ENCODE measurements around the gene SHC4. TPM values are rescaled to one million over a fixed set of nuclear protein-coding genes. Genes with fewer than 3 reads are reported as not detected.

The SHC4 gene
- total RNA-seq, 1 donor from 2014 or later, result 2.2 TPM

DNA sequence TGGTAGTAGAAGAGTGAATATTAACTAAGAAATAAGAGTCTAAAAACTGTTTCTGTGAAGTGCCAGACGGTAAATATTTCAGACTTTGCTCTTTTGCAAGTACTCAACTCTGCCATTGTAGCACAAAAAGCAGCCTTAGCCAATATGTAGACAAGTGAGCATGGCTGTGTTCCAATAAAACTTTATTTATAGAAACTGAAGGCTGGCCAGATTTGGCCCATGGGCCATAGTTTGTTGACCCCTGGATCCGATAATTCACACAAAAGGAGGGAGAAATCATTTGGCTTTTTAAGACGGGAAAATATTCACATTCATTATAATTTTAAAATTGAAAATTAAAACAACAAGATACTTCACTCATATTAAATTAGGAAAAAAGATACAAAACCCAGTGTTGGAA lies 70.4 kb downstream of the SHC4 start:
- no peaks in the 10 kb centered on the region for H3K9me3 ChIP-seq (ENCODE audit: low read depth)
- H3K36me3 ChIP-seq, result no peaks in the 10 kb centered on the region
- TF ChIP-seq CTCF (IDR thresholded peaks at IDR 0.05), result no peak
- no peak for TF ChIP-seq EZH2 (IDR thresholded peaks at IDR 0.05)
- TF ChIP-seq EZH2phosphoT487 (IDR thresholded peaks at IDR 0.05), result no peak
- no peak overlapping the region for H3K4me3 ChIP-seq
- H3K27ac ChIP-seq, result no peak overlapping the region
- no peaks in the 10 kb centered on the region for H3K36me3 Mint-ChIP-seq
- H3K9me3 Mint-ChIP-seq, result no peaks in the 10 kb centered on the region
- H3K27me3 Mint-ChIP-seq (ENCODE audit: insufficient read depth, low read depth), result peaks cover 4% of the 10 kb centered on the region
- H3K27ac Mint-ChIP-seq, result no peak overlapping the region
- no peak overlapping the region for H3K4me3 Mint-ChIP-seq
- no peaks in the 10 kb centered on the region for H3K79me2 ChIP-seq (ENCODE audit: low read depth)
- H3K4me1 ChIP-seq, result peaks cover 19% of the 10 kb centered on the region
- no peak overlapping the region for H3K9ac ChIP-seq
- no peak overlapping the region for H2AFZ ChIP-seq (replicated peaks)
- peaks cover 25% of the 10 kb centered on the region for H3K4me1 Mint-ChIP-seq
- H4K20me1 ChIP-seq (ENCODE audit: low read depth), result no peaks in the 10 kb centered on the region
- no peaks in the 10 kb centered on the region for H3K27me3 ChIP-seq
- H3K4me2 ChIP-seq, result no peak overlapping the region
- no peak for DNase-seq (ENCODE audit: low spot score)
- peaks cover 5% of the 10 kb centered on the region for H3F3A ChIP-seq (ENCODE audit: low read depth)

DNA sequence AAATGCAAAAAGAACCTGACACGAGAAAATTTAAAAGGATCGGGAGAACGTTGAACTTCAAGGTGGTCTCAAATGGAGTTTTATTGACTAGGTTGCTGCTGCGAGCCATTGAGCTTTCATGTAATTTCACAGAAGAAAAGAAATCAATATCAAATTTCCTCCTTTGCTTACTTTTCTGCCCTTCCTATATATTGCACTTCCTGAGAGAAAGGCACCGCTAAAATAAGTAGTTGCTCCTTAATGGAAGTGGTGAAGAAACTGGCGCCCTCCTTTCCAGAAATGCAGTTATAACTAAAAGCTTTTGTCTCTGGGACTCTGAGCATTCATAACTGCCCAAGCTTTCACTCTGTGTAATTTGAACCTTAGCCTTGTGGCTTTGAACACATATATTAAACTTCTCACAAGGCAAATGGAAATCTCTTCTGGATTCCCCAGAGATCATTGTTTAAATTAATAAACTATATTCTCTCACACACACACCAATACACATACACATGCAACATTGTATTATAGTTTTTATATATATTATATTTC lies 72.4 kb downstream of the SHC4 start:
- Mint-ChIP-seq H3K27me3 (ENCODE audit: insufficient read depth, low read depth) (peaks cover under 1% of the 10 kb centered on the region), H3K4me3 (no peak overlapping the region), H3K36me3 (no peaks in the 10 kb centered on the region), H3K9me3 (no peaks in the 10 kb centered on the region), H3K4me1 (peaks cover 6% of the 10 kb centered on the region), H3K27ac (no peak overlapping the region)
- Histone ChIP-seq H3K9me3 (ENCODE audit: low read depth) (no peaks in the 10 kb centered on the region), H3K4me3 (no peak overlapping the region), H3K4me2 (no peak overlapping the region), H3F3A (ENCODE audit: low read depth) (no peaks in the 10 kb centered on the region), H3K79me2 (ENCODE audit: low read depth) (no peaks in the 10 kb centered on the region), H3K27ac (no peak overlapping the region), H3K9ac (no peak overlapping the region), H3K36me3 (no peaks in the 10 kb centered on the region), H3K27me3 (no peaks in the 10 kb centered on the region), H2AFZ (replicated peaks) (no peak overlapping the region), H4K20me1 (ENCODE audit: low read depth) (no peaks in the 10 kb centered on the region), H3K4me1 (no peaks in the 10 kb centered on the region)
- TF ChIP-seq EZH2 (IDR thresholded peaks at IDR 0.05), result no peak
- TF ChIP-seq EZH2phosphoT487 (IDR thresholded peaks at IDR 0.05), result no peak
- no peak for TF ChIP-seq CTCF (IDR thresholded peaks at IDR 0.05)
- DNase-seq (ENCODE audit: low spot score), result no peak

DNA sequence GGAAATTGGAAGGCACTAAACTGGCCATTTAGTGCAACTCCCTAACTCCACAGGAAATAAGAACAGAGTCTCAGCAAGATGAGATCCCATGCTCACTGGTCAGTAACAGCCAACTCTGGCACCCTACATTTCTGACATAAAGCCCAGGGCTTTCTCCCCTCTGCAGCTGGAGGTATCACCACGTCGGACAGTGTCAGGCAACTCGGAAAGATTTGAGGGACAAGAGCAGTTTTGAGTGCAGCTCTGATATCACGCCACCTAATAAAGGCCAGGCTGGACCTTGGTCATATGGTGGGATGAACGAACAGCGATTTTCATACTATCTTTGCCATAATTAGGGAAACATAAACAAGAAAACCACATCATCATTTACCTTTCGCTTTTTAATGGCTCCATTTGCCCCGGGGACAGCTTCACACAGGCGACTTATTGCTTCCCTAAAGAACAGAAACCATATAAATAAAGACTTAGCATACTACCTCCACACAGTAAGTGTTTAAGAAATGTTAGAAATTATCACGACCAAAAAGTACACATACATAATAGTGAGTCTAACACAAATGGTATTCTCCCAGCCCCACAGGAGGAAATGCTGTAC lies 73.2 kb downstream of the SHC4 start:
- no peak overlapping the region for H3K27ac Mint-ChIP-seq
- H3K27ac ChIP-seq, result no peak overlapping the region
- H3K4me1 ChIP-seq, result no peaks in the 10 kb centered on the region
- no peaks in the 10 kb centered on the region for H3K79me2 ChIP-seq (ENCODE audit: low read depth)
- H4K20me1 ChIP-seq (ENCODE audit: low read depth), result no peaks in the 10 kb centered on the region
- no peak overlapping the region for H3K9ac ChIP-seq
- H3K4me2 ChIP-seq, result no peak overlapping the region
- no peak for TF ChIP-seq EZH2 (IDR thresholded peaks at IDR 0.05)
- no peak for TF ChIP-seq CTCF (IDR thresholded peaks at IDR 0.05)
- TF ChIP-seq EZH2phosphoT487 (IDR thresholded peaks at IDR 0.05), result no peak
- no peaks in the 10 kb centered on the region for H3K9me3 ChIP-seq (ENCODE audit: low read depth)
- H2AFZ ChIP-seq (replicated peaks), result no peak overlapping the region
- peaks cover 6% of the 10 kb centered on the region for H3K4me1 Mint-ChIP-seq
- no peaks in the 10 kb centered on the region for H3K9me3 Mint-ChIP-seq
- H3K27me3 Mint-ChIP-seq (ENCODE audit: insufficient read depth, low read depth), result no peaks in the 10 kb centered on the region
- no peaks in the 10 kb centered on the region for H3F3A ChIP-seq (ENCODE audit: low read depth)
- DNase-seq (ENCODE audit: low spot score), result no peak
- H3K36me3 Mint-ChIP-seq, result no peaks in the 10 kb centered on the region
- no peak overlapping the region for H3K4me3 ChIP-seq
- no peak overlapping the region for H3K4me3 Mint-ChIP-seq
- H3K36me3 ChIP-seq, result no peaks in the 10 kb centered on the region
- H3K27me3 ChIP-seq, result no peaks in the 10 kb centered on the region
